A204.1 (cell line): Measurements from ENCODE around the gene KIFC3.
"Not testable (repeated sequence)": the region's sequence is repeated elsewhere in the genome, so short reads cannot be mapped to it uniquely, and the experiment has no call there.

ENCODE experiments used
- FAIRE-seq: peaks from 2 replicates; lab custom pipeline; 2012; peaks lifted over from hg19 to GRCh38; lab: Jason Lieb, UNC

Gene KIFC3

GRCh38 chr16:57803134-57803990 is 1.1 kb upstream of the KIFC3 start:
- no peak for FAIRE-seq

- FAIRE-seq = no peak
Observed at GRCh38 chr16:57801809-57802340, 416 bp downstream of the KIFC3 start.

GRCh38 chr16:57801098-57801808 is 1.0 kb downstream of the KIFC3 start:
- FAIRE-seq = no peak

GRCh38 chr16:57800200-57801097 is 1.8 kb downstream of the KIFC3 start:
- FAIRE-seq = no peak

- no peak for FAIRE-seq
Observed at GRCh38 chr16:57799600-57800199, 2.6 kb downstream of the KIFC3 start.

- FAIRE-seq = no peak
Observed at GRCh38 chr16:57798953-57799599, 3.2 kb downstream of the KIFC3 start.

GRCh38 chr16:57798267-57798810 is 4.0 kb downstream of the KIFC3 start:
- no peak for FAIRE-seq

GRCh38 chr16:57797526-57798266 is 4.6 kb downstream of the KIFC3 start:
- FAIRE-seq = no peak

GRCh38 chr16:57797216-57797525 is 5.1 kb downstream of the KIFC3 start:
- no peak for FAIRE-seq

- FAIRE-seq = not testable (repeated sequence)
Observed at GRCh38 chr16:57796014-57796413, 6.3 kb downstream of the KIFC3 start.

- no peak for FAIRE-seq
Observed at GRCh38 chr16:57795431-57795878, 6.8 kb downstream of the KIFC3 start.

- FAIRE-seq = no peak
Observed at GRCh38 chr16:57794849-57795430, 7.4 kb downstream of the KIFC3 start.

- FAIRE-seq = no peak
Observed at GRCh38 chr16:57791893-57792461, 10.3 kb downstream of the KIFC3 start.

GRCh38 chr16:57791195-57791892 is 10.9 kb downstream of the KIFC3 start:
- FAIRE-seq = no peak

GRCh38 chr16:57788951-57789350 is 13.3 kb downstream of the KIFC3 start:
- FAIRE-seq = no peak

GRCh38 chr16:57788252-57788841 is 13.9 kb downstream of the KIFC3 start:
- no peak for FAIRE-seq

- FAIRE-seq = no peak
Observed at GRCh38 chr16:57787519-57787905, 14.8 kb downstream of the KIFC3 start.

- no peak for FAIRE-seq
Observed at GRCh38 chr16:57786632-57787518, 15.4 kb downstream of the KIFC3 start.
